DOHH2 (cell line): ENCODE data around the gene SOX5.

Experiments used
- EZH2phosphoT487 ChIP-seq: fragments of 200-600 bp; sonication (generic); IDR thresholded peaks from 2 replicates; pipeline ENCODE4 v1.6.1; 2017; ENCODE audit warnings: borderline replicate concordance, mild to moderate bottlenecking, antibody characterized with exemption, low read length, moderate library complexity, mixed read lengths
- TF ChIP-seq, protein P1 (sequence below): fragments of 200-600 bp; sonication (generic); IDR thresholded peaks from one replicate; pipeline ENCODE4 v1.5.1; 2014; ENCODE audit warnings: antibody characterized with exemption, mild to moderate bottlenecking, low read depth, low read length; ENCODE audit not compliant: poor library complexity, severe bottlenecking

- TF ChIP-seq, protein P1, sequence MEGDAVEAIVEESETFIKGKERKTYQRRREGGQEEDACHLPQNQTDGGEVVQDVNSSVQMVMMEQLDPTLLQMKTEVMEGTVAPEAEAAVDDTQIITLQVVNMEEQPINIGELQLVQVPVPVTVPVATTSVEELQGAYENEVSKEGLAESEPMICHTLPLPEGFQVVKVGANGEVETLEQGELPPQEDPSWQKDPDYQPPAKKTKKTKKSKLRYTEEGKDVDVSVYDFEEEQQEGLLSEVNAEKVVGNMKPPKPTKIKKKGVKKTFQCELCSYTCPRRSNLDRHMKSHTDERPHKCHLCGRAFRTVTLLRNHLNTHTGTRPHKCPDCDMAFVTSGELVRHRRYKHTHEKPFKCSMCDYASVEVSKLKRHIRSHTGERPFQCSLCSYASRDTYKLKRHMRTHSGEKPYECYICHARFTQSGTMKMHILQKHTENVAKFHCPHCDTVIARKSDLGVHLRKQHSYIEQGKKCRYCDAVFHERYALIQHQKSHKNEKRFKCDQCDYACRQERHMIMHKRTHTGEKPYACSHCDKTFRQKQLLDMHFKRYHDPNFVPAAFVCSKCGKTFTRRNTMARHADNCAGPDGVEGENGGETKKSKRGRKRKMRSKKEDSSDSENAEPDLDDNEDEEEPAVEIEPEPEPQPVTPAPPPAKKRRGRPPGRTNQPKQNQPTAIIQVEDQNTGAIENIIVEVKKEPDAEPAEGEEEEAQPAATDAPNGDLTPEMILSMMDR, result no peak
- no peak for TF ChIP-seq EZH2phosphoT487
Measured at GRCh38 chr12:23857178-23857577, 92.3 kb downstream of the SOX5 start.
